ENCODE data around the gene KCTD3.

KCTD3 gene

DNA sequence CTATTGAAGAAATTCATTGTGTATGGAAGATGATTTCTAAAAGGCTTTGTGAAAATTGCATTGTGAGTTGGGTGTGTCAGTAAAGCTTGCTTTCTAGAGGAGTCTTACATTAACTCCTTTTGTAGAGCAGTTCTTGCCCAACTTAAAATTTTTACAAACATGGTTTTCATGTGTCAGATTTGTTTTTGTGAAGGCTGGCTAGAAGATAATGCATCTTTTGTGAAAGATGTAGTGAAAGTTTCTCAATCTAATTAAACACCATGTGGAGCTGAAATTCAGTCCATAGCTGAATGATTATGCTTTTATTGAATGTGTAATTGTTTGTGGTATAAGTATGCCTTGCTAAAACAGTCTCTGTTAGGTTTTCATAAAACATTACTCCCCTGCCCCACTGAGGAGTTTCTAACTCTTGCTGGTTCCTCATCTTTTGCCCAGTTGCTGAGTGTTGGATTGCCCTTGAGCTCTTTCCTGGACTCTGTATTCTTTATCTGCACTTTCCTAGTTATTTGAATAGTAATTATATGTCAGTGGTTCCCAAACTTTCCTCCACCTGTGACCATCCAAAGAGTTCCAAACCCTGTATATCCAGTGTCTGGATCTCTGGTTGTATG lies 38.0 kb downstream of the KCTD3 start:
- no peak for DNase-seq (ENCODE audit: low read depth in 3 of 3)

DNA sequence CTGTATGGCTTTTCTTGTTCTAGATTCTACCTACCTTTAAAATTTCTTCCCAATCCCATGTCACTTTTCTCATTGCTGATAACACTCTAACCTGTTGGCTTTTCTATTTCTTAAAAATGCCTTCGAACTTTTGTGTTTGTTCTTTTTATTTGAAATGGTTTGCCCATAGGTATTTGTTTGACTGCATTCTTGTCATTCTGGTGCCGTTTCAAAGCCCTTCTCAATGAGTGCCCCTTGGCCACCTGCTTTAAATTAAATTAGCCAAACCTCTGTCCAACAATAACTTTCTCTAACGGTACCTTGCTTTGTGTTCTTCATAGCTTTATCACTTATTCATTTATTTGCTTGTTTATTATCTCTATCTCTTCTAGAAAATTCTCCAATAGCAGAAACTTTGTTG lies 38.9 kb downstream of the KCTD3 start:
- DNase-seq (ENCODE audit: low read depth in 3 of 3) = no peak

DNA sequence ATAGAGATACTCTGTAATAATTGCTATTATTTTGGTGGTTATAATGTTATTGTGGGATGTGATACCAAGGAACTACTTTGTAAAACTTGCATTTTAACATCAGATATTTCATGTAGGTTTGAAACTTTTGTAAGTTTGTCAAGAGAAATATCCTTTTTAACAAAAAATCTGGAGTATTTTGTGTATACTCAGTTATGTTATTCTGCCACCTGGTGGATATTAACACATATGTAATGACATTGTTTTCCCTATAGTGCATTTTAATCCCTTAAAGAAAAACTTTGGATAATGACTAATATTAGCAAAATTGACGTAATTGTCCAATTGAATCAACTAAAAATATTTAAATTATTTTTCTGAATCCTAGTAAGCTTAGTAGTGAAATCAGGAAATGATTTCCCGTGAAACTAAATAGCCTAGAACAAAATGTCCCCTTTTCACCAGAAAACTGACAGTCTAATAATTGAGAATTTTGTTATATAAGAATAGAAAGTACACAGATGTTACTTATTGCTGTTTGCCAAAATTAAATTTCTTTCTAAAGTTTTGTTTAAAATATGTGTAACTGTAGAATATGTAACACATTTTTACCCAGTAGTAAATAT lies 39.6 kb downstream of the KCTD3 start:
- no peak for DNase-seq (ENCODE audit: low read depth in 3 of 3)

DNA sequence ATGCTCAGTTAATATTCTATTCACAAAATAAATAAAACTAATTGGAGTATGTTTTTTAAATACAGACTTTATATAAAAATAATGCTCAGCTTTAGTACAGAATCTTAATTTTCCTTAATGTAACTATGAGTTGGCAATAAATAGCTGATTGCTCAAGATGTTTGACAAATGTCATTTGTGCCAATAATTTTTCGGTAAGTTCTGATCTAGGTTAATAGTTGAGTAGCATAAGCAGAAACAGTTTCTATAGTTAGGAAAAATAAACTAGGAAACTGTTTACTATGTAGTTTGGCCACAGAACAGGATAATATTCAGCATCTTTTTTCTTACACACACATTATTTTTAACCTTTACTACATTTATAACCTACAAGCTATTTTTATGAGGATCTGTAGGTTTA lies 40.3 kb downstream of the KCTD3 start:
- no peak for DNase-seq (ENCODE audit: low read depth in 3 of 3)

DNA sequence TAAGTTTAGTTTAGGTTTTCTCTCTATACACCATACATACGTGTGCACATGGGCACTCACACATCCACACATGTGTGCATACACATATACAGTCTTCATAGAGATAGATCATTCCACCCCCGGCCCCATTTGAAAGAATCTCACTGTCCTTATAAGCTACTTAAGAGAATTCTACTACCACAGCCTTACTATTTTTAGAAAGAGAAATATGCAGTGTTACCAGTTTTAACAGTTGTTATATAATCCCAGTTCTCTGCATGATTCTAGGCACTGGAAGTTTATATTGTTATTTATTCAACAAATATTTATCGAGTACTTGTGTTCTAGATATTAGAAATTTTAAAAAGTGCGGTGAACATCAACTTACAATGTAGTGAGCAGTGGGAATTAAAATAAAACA lies 41.5 kb downstream of the KCTD3 start:
- no peak for DNase-seq (ENCODE audit: low read depth in 3 of 3)

DNA sequence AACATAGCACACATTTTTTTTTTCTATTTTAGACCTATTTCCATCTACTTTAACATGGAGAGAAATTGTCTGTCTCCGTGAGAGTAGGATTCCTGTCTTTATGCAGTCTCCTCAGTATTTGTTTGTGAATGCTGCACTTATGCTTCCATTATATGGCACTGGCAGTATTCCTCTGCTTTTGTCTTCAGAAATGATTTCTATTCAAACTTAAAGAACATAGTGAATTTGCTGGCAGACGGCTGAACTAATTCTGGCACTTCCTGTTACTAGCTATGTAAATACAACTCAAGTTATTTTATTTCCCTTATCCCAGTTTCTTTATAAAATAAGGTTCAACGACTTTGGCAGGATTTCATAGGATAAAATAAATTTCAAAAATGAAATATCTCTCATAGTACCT lies 45.3 kb downstream of the KCTD3 start:
- no peak for DNase-seq (ENCODE audit: low read depth in 3 of 3)

DNA sequence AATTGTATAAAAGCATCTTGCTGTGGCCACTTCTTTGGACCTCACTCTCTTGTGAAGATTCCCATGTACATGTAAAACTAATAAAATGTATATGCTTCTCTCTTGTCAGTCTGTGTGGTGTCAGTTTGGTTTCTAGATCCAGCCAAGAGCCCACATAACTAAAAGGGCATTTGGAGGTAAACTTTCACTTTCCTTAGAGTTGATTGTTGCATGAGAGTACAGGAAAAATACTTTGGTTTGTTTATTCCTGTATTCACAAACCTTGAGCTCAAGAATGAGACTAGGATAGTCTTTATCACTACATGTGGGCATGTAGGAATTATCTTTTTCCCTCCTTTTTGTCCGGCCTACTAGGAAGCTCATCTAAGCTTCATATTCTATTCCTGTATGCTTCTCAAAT lies 50.9 kb downstream of the KCTD3 start:
- no peak for DNase-seq (ENCODE audit: low read depth in 3 of 3)

DNA sequence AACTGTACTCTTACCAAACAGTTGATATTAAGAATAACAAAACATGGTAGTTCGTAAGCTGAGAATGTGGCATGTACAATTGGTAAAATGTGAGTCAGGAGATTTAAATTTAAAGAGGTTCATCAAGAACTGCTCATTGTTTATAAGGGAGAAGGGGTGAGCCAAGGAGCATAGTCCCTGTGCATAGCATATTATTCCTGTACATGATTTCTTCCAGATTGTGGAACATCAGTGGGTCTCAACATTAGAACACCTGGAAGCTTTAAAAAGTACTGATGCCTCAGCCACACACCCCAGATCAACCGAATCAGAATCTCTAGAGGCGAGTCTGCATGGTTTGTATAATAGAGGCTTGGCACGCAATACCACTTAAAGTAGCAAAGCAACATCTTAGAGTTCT lies 56.1 kb downstream of the KCTD3 start:
- no peak for DNase-seq (ENCODE audit: low read depth in 3 of 3)

DNA sequence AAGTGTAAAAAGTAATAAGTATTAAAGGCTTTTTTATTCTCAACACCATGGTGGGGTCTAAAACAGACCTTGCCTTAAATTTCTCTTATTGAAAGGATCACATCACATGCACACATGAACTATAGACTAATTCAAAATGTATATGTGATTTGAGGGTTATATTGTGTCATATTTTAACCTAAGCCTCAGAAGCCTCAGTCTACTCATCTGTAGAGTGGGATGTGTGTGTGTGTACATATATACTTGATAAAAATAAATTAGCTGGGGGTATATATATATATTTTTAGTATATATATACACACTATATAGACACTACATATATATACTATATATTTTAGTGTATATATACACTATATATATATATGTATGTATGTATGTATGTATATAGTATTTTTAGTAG lies 58.8 kb downstream of the KCTD3 start:
- DNase-seq (ENCODE audit: low read depth in 3 of 3) = no peak

DNA sequence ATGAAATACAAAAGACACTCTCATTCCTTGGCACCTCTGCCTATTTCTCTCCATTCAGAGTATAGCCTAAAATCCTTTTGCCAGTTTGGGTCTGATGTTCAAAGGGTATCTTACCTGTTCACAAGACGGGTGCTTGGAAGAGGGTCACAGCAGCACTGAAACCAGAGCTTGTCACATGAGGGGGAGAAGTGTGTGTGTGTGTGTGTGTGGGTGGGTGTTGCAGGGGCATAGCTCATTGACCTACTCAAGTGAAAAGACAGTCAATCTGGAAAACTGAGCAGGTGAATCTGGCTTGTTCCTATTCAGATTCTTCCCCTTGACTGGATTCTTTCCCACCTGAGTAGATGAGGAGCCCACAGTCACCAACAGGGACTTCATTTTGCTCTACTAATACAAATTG lies 63.9 kb downstream of the KCTD3 start:
- DNase-seq (ENCODE audit: low read depth in 3 of 3) = no peak

DNA sequence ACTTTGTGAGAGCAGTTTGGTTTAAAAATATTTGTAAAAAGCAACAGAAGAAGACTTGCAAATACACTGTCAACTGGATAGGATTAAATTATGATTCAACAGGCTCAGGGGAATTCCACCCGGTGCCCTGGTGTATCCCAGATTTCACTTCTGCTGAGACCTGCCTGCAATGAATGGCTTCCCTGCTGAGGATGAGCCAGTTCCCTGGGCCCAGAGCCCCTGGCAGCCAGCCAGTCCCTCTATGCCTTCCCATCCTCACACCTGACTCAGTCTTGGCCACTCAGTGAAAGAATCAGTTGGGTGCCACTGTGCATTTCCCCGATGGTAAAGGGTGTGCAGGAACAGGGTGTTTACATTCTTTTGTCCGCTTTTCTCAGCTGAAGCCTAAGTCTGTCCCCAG lies 64.4 kb downstream of the KCTD3 start:
- DNase-seq (ENCODE audit: low read depth in 3 of 3) = no peak

DNA sequence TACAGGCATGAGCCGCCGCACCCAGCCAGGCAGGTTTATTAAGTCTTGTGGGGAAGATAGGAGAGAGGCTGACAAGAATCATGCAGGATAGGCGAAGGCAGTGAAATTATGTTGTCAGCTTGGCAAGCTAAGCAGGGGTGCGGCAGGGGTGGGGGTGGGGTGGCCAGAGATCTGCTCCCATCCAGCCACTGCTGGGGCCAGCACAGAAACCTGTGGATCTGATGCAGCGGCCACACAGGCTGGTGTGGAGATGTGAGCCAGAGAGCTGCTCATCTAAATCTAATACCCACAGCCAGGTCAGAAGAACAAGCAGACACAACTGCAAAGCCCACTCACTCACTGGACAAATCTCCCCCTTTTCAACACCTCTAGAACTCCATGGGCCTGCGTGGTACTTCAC lies 68.7 kb downstream of the KCTD3 start:
- no peak for DNase-seq (ENCODE audit: low read depth in 3 of 3)

DNA sequence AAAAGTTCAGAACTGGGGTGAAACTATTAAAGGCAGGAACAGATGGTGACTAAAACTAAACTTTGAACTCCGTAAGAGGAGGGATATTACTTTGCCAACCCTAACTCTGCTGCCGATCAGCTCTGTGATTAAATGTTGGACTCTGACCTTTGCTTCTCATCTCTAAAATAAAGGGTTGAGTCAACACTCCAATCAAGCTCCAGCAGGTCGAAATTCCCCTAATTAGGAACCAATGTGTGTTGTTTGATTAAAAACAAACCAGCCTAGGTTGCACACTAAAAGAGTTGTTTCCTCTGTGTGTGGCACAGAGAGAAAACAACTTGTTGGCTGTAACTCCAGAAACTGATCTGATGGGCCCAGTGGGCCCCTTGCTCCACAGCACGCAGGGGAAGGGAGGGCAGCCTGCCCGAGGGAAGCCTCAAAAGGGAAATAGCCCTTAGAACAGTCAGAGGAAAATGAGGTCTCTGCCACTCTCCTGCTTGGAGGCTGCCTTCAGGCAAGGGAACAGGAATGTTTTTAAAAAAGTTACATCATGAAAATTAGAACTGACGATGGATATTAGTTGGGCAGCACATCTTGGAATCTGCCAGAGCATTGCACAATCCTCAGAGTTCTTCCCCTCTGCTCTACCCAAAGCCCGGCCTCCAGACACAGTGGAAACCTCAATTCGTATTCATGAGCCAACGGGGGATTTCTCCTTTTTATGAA lies 69.3 kb downstream of the KCTD3 start:
- no peak for DNase-seq (ENCODE audit: low read depth in 3 of 3)

DNA sequence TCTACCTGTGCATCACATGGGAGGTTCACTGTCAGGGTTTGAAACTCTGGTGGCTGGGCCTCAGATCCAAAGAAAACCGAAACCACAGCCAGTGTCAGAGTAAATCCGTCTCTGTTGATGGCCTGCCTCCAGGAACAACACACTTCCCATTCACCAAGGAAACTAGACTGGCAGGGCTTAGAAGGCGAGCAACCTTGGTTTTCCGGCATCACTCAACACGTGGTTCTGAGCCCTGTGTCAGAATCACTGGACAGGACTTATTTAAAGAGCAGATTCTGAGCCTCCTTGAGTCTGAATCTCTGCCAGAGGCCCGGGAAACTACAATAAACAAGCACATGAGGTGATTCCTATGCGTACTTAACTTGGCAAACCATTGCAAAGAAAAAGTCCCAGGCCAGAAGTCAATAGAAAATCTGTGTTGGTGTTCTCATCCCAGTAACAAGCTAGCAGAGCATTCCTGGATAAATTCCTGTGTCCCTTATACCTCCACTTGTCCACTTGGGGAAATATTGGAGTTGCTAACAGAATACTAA lies 70.0 kb downstream of the KCTD3 start:
- no peak for DNase-seq (ENCODE audit: low read depth in 3 of 3)

DNA sequence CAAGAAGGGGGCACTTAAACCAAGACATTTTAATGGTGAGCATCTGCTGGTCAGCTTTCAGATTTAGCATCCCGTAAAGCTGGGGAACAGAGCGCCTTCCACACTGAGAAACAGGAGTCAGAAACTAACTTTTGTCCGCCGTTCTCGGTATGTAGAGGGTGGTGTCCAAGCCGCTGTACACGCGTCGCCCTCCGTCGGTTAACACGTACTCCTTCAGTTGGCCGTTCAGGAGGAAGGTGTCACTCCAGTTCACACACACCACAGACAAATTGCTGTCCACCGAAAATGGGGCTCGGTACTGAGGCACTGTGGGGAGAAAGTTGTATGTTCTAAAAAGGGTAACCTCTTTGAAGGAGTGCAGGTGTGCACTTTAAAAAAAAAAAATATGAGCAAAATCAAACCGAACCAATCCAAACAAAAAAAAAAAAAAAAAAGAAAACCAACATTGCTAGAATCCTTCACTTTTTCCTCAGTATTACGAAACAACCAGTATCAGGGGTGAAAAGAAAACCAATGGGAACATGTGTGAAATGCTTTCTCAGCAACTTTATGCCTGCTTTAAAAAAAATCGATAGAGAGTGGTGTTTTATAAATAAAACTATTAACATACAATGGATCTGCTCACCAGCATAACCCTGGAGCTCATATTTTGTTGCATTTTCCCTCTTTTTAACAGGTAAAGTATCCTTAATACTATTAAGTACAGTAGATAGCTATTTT lies 73.5 kb downstream of the KCTD3 start:
- DNase-seq (ENCODE audit: low read depth in 3 of 3) = no peak

DNA sequence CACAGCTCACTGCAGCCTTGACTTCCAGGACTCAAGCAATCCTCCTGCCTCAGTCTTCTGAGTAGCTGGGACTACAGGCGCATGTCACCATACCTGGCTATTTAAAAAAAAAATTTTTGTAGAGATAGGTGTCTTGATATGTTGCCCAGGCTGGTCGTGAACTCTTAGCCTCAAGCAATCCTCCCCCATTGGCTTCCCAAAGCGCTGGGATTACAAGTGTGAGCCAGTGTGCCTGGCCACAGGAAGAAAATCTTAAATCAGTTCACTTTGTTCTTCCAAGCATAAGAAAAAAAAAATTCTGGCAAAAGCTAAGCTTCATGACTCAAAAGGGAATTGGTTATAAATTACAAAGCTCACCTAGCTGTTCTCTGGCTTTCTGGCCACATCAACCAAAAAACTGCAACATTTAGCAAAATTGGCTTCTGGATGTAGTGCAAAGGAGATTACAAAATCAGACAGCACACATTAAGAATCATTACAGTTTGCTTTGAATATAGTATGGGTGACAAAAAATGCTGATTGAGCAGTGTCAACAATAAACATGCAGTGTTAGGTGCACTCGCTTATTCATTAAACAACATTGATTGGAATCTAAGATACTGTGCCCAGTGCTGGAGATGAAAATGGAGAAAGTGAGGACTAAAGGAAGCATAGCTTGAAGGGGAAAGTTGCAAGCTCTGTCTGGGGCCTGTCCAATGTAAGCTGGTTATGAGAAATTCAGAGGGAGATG lies 76.7 kb downstream of the KCTD3 start:
- DNase-seq (ENCODE audit: low read depth in 3 of 3) = no peak

DNA sequence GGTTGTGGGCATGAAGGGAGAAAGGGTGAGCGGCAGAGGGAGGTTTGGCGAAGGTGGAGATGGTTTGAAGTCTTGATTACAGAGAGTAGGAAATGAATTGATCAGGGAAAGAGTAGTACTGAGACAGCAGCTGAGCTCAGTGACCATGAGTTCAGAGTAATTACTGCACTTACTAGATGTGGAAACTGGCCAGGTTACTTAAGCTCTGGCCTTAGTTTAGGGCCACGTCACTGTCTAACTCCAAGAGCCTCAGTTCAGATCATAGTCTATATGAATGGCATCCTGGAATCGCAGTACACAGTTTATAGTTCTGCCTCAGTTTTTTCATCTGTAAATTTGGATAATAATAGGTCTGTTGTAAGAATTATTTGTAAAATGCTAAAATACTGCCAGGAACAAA lies 78.1 kb downstream of the KCTD3 start:
- no peak for DNase-seq (ENCODE audit: low read depth in 3 of 3)

DNA sequence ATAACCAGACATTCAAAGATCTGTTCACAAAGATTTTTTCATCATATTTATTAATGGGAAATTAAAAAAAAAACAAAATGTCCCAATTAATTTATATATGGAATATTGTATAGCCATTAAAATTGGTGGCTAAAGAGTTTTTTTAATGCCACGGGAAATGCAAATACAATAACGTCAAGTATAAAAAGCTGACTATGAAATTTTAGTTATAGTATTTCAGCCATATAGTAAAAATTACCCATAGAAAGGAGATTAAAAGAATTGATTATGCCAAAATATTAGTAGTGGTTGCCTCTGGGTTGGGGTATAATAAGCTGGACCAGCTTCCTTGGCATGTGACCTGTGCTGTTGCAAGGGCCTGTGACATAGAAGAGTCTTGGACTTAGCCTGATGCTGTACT lies 78.8 kb downstream of the KCTD3 start:
- no peak for DNase-seq (ENCODE audit: low read depth in 3 of 3)

DNA sequence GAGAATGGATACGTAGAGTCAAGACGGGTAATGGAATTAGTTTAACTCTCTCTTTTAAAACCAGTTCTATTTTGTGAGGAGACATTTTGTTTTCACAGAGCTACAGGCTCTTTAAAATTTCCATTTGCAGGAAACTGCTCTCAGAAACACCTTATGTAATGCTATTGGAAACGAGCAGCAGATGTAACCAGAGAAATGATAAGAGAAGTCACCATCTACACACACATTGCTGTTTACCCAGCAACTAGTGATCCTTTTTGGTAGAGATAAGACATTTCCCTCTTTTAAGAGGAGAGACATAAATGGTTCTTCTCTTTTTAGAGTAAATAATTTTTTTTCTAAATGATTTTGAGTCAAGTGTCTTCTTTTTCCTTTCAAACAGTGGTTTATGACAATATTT lies 80.6 kb downstream of the KCTD3 start:
- no peak for DNase-seq (ENCODE audit: low read depth in 3 of 3)

DNA sequence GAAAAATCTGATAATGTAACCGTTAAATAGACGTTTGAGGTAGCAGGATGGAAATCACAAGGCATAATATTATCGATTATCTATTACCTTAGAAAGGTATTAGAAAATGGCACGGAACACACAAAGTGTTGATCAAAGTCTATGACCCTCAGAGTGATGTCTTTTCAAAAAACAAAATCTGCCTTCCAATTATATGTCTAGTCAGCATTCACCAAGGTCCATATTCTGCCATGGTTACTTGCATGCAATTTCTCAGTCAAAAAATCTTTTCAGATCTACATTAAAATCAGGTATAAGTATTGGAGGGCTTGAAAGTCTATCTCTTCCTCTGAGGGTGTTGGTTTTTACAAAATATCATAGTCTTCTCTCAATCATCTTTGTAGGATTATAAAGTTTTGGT lies 81.9 kb downstream of the KCTD3 start:
- DNase-seq (ENCODE audit: low read depth in 3 of 3) = no peak

DNA sequence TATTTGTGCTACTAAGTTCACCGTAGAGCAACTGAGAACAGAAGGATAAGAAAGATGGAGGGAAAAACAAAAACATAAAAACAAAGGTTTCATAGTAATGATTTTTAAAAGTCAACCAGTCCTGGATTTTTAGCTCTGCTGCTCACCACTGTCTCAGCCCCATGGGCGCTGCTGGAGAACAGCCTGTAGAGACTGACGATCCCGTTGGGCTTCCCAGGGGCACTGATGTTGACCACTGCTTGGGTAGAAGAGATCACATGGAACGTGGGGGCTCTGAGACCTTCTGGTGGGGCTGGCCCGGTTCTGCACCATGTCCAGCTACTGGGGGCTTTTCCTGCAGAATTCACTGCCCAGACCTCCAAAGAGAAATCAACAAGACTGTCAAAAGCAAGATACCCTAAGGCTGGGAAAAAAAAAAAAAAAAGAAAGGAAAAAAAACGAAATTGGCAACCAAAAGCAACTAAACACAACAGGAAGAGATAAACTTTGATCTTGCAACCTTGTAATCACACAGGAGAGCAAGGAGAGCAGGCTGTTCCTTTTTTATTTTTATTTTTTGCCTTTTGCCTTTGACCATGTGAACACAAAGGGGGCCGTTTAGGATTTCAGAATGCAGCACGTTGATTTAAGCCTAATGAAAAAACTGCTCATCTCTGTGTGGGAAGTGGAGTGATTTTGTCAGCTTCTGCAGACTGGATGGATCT lies 83.5 kb downstream of the KCTD3 start:
- no peak for DNase-seq (ENCODE audit: low read depth in 3 of 3)
